SKM-1 (cell line): ENCODE measurements around the gene SPAG16.

Experiments used
- DNase-seq: peaks from one replicate; lab custom pipeline; 2025; ENCODE audit not compliant: unreplicated experiment; lab: John Stamatoyannopoulos, UW

SPAG16 gene

DNA sequence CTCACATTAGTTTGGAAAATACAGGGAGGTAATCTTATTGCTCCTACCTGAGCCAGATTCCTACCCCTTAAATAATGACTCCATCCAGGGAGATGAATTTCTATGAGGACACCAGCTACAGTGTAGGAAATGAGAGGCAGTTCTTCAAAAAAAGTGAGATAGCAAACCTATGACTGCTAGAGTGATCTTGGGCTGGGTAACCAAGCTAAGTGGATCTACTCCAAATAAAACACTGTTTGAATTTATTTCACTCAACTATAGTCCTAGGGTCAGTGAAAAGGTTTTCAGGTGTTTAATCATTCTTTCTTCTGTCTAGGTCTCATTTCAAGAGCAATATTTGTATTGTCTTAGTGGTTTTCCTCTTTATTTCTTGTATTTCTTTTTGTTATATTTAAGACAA lies 854.5 kb downstream of the SPAG16 start:
- DNase-seq: no peak

- DNase-seq: no peak
Measured at GRCh38 chr2:214139630-214140284, 855.5 kb downstream of the SPAG16 start.

GRCh38 chr2:214156971-214157370 lies 872.7 kb downstream of the SPAG16 start:
- DNase-seq: no peak

- no peak for DNase-seq
Measured at GRCh38 chr2:214158851-214159250, 874.6 kb downstream of the SPAG16 start.

GRCh38 chr2:214169281-214169680 lies 885.0 kb downstream of the SPAG16 start:
- no peak for DNase-seq

DNA sequence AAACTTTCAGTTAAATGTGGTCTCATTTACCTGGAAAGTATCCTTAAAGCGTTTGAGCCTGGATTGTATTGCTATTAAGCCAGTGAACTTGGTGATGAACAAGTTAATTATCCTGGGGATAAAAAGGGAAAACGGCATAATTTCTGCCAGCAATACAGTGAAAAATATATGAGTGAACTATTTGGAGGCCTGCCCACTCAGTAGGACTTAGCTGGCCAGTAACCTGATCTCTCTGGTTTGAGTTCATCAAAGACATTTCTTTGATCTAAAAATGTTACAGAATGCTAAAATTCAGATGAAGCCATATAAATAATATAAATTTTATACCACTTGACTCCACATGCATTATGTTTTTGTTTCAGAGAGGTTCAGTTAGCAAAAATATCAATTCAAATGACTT lies 885.5 kb downstream of the SPAG16 start:
- no peak for DNase-seq

DNA sequence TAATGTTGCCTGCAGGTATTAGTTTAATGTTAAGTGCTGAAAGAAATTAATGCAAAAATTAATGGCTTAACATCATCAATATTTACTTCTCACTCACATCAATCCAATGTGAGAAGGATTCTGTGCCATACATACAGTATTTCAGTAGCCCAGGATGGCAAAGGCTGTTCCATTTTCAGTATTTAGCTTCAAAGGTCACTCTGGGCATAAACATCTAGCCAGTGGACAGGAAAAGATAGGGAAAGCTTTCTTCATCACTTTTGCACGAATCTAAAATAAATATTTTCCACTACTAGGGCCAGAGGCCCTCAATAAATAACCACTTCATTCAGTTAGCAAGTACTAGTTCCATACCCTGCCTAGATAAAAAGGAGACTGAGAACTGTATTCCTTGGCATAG lies 890.3 kb downstream of the SPAG16 start:
- no peak for DNase-seq

DNA sequence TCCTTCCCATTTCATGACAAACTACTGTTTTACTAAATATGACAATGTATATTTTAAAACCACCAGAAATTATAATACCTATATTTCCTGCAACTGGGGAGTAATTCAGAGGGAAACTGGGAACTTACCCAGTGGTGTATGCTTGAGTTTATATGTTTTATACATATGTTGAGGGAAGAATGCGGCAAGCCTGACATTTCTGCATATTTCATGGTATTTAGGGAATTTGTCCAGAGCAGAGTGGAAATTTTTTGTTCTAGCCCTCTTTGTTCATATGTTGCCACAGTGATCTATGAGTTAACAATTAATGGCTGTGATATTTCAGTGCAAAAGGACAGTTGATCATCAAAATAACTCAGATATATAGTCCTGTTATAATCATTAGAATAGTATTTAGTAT lies 895.8 kb downstream of the SPAG16 start:
- no peak for DNase-seq

- DNase-seq: no peak
Measured at GRCh38 chr2:214180686-214181085, 896.4 kb downstream of the SPAG16 start.

DNA sequence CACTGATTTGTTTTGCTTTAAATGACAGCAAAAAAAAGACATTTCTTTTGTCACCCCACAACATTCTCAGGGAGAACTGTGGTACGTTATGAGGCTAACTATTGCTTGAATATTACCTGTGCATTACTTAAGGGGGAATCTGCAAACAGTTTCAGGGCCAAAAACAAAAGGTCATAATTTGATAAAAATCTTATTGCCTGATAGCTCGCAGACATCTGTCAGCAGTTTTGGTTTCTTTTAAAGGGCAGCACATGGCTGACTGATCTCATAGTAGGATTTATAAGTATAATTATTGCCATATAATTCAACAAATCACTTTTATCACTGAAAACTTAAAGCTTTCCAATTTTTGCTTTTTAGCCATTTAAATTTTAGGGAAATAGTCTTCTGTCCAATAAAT lies 900.2 kb downstream of the SPAG16 start:
- no peak for DNase-seq

GRCh38 chr2:214185546-214185945 lies 901.3 kb downstream of the SPAG16 start:
- no peak for DNase-seq

DNA sequence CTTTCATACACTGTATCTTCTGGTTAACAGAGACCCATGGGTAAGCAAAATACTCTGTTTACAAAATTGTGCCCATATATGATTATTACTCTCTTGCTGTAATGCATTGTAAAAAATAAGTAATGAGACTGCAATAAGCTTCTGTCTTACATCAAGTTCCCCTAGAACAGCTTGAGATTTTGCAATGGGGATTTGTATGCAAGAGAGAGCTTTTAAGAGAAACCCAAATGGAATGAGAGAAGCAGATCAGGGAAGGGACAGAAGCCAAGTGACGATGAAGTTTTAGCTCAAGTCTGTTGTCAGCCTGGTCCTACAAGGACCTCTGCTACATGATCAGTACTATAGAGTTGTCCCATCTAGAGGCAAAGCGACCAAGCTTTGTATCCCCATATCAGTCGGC lies 908.4 kb downstream of the SPAG16 start:
- no peak for DNase-seq

GRCh38 chr2:214193943-214194342 lies 909.7 kb downstream of the SPAG16 start:
- no peak for DNase-seq

- DNase-seq: no peak
Measured at GRCh38 chr2:214196260-214196659, 912.0 kb downstream of the SPAG16 start.

GRCh38 chr2:214201892-214202291 lies 917.6 kb downstream of the SPAG16 start:
- no peak for DNase-seq

DNA sequence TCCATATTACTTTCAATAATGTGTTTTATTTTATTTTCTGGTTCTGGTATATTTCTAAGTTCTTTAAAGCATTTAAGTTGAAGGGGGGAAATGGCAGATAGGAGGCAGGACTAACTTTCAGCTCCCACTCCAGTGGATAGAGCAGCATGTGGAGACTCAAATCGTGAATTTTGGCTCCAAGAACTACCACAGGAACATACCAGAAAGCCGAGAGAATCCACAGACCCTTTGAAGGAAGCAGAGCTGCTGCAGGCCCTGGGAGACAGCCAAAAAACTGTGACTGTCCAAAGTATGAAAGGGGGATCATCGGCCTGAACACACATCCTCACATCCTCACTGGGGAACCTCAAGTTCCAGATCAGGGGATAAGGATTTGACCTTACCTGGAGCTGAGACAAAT lies 919.0 kb downstream of the SPAG16 start:
- no peak for DNase-seq

DNA sequence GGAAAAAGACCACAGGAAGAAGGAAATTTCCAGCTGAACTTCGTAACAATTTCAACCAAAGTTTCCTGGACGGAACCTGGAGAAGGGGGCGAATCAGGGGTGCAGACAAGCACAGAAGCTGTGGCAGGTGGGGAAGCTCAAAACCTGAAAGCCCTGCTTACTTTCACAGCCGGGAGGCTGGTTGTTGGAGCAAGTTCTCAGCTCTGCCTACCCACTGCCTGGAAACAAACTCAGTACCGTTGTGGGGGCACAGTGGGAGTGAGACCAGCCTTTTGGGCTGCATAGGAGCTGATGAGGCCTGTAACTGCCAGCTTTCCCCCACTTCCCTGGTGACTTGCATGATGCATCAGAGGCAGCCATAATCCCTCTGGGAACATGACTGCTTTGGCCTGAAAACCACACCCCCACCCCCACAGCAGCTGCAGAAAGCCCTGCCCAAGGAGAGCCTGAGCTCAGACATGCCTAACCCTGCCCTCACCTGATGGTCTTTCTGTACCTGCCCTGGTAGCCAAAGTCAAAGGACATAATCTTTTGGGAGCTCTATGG lies 919.6 kb downstream of the SPAG16 start:
- no peak for DNase-seq

GRCh38 chr2:214215107-214215506 lies 930.8 kb downstream of the SPAG16 start:
- DNase-seq: no peak

DNA sequence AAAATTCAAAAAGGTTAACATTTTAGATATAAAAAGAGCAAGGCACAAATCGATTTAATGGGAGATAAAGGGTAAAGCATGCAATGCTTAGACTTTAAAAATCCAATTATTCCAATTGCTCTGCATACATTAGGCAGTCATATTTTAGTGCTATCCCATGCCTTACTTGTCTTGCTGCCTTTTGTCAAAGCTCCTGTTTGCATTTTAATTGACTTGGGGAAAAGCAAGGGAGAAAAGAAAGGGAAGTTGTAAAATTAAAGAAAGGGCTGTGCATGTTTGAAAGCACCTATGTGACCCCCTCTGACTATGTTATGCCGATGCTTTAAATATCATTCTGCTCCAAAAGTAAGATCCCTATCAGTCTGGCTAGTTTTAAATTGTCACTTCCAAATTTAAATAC lies 932.9 kb downstream of the SPAG16 start:
- no peak for DNase-seq

DNA sequence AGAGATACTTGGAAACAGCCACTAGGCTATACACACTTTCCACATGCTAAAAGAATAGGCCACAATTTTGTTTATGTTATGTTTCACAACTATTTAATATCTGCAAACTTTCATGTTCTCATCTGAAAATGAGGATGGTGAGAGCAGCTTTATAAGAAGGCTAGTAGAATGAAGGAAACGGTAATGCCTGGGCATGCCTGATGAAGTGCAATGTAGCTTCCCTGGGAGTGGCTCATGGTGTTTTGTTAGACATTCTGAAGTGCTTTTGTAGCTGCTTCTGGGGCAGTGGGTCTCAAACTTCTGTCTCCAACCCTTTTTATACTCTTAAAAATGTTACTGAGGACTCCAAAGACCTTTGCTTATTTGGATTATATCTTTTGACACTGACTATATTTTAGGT lies 933.3 kb downstream of the SPAG16 start:
- DNase-seq: no peak

GRCh38 chr2:214220251-214220650 lies 936.0 kb downstream of the SPAG16 start:
- no peak for DNase-seq

GRCh38 chr2:214226061-214226460 lies 941.8 kb downstream of the SPAG16 start:
- DNase-seq: no peak

DNA sequence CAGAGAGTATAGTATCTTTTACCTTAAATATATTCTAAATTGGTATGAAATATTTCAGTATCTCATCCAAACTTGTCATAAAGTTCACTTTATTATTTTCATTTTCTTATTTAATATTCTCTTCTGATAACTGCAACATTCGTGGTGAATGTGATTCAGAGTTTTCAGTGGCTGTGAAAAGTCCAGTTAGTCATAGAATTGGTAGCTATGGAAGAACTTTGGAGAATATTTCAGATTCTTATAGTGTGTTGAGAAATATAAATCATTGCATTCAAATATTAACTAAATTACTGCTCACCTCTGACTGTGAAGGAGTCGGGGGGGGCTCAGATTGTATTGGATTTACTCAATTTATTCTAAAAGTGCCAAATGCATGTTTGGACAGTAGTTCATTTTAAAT lies 948.0 kb downstream of the SPAG16 start:
- no peak for DNase-seq
